ENCODE measurements around the gene MMP21.

The MMP21 gene

DNA sequence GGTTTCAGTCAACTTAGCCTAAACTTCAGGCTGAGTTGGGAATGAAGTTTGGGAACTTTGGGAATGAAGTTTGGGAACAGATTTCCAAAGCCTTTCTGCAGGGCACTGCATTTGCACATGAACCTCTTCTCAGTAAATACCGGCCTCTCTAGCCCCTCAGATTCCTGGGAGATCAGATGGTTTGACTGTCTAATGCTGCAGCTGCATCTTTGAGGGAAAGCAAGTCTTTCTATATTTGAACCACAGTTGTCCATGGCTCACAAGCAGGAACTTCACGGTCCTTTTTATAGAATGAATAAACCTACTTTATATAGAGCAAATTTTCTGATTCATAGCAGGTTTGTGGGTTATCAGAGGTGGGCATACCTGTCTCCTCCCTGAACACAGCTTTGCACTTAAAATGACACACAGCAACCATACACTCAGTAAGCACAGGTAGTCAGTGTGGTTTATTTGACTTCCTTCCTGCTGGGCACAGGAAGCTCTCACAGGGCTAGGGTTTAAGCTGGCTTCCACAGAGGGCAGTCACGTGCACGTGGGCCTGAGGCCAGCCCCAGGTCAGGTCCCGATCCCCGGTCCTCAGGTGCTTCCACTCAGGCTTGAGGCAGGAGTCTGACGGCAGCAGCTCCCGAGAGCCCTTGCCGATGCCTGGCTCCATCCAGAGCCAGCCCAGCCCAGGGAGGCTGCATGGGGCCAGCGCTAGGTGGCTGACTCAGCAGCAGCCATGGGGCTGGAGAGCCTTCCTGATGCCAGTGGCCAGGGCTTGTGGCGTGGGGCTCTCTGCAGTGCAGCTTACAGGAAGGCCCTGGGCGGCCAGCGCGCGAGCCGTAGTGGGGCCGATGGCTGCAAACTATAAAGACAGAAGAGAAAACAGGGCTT, 12.8 kb upstream of the MMP21 start:
- Histone ChIP-seq H3K4me3 (ENCODE audit: low read length) (no peak overlapping the region), H3K27me3 (ENCODE audit: control insufficient read depth, insufficient read depth, low read length) (no peaks in the 10 kb centered on the region), H3K9me3 (replicated peaks; ENCODE audit: low read length) (no peaks in the 10 kb centered on the region), H3K4me2 (ENCODE audit: low read length) (no peak overlapping the region), H3K9ac (ENCODE audit: low read depth, low read length) (no peak overlapping the region), H3K4me1 (ENCODE audit: control insufficient read depth, insufficient read depth, low read length) (no peaks in the 10 kb centered on the region), H3K36me3 (ENCODE audit: insufficient read depth, low read length) (peaks cover 21% of the 10 kb centered on the region)

DNA sequence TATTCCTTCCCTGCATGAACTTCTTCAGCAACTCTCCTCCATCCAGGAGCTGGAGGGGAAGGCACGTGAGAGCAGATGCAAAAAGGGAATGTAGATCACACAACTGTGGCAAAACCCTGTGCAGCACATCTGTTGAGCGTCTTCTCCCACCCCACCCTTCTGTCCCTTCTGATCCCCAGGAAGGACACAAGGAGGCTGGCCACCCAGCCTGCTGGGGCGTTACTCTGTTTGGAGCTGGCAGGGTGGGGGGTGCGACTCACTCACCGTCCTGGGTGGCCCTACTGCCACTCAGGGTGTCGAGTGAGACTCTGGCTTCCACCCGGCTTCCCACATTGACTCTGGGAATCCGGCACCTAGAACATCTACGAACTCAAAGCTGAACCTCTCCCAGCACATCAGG, 10.2 kb upstream of the MMP21 start:
- no peaks in the 10 kb centered on the region for H3K27me3 ChIP-seq (ENCODE audit: control insufficient read depth, insufficient read depth, low read length)
- H3K9ac ChIP-seq (ENCODE audit: low read depth, low read length): no peak overlapping the region
- no peak overlapping the region for H3K4me2 ChIP-seq (ENCODE audit: low read length)
- H3K4me3 ChIP-seq (ENCODE audit: low read length): no peak overlapping the region
- peaks cover 11% of the 10 kb centered on the region for H3K36me3 ChIP-seq (ENCODE audit: insufficient read depth, low read length)
- no peaks in the 10 kb centered on the region for H3K9me3 ChIP-seq (replicated peaks; ENCODE audit: low read length)
- H3K4me1 ChIP-seq (ENCODE audit: control insufficient read depth, insufficient read depth, low read length): no peaks in the 10 kb centered on the region

DNA sequence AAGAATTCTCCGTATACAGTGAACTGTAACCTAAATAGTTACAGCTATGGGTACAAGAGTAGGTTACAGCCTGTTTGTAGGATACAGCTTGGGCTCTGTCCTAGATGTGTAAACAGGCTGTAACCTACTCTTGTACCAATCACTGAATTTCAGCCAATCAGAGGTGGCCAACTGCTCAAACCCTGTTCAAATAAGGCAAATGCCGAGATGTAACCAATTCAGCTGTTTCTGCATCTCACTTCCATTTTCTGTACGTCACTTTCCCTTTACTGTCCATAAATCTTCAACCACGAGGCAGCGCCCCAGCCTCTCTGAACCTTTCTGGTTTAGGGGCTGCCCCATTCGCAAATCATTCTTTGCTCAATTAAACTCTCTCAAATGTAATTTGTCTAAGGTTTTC, 8.3 kb upstream of the MMP21 start:
- H3K9ac ChIP-seq (ENCODE audit: low read depth, low read length): no peak overlapping the region
- no peak overlapping the region for H3K4me2 ChIP-seq (ENCODE audit: low read length)
- peaks cover 11% of the 10 kb centered on the region for H3K36me3 ChIP-seq (ENCODE audit: insufficient read depth, low read length)
- H3K9me3 ChIP-seq (replicated peaks; ENCODE audit: low read length): no peaks in the 10 kb centered on the region
- no peaks in the 10 kb centered on the region for H3K27me3 ChIP-seq (ENCODE audit: control insufficient read depth, insufficient read depth, low read length)
- no peaks in the 10 kb centered on the region for H3K4me1 ChIP-seq (ENCODE audit: control insufficient read depth, insufficient read depth, low read length)
- H3K4me3 ChIP-seq (ENCODE audit: low read length): no peak overlapping the region

DNA sequence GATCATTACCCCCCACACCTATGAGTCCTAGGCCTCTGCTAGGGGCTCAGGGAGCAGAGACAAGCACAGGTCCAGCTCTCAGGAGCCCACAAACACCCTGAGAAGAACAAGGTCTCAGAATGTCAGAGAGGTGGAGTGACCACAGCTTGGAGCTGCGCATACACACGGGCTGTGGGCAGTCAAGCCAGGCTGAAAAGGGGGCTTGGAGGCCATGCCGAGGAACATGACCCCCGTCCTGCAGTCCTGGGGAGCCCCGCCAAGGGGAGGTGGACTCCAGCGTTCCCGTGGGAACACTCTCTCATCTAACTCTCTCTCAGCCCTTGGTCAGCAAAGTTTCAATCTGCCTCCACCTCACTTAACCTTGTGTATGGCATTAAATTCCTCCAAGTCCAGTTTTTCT, 7.8 kb upstream of the MMP21 start:
- no peaks in the 10 kb centered on the region for H3K27me3 ChIP-seq (ENCODE audit: control insufficient read depth, insufficient read depth, low read length)
- no peak overlapping the region for H3K9ac ChIP-seq (ENCODE audit: low read depth, low read length)
- H3K4me3 ChIP-seq (ENCODE audit: low read length): no peak overlapping the region
- H3K9me3 ChIP-seq (replicated peaks; ENCODE audit: low read length): no peaks in the 10 kb centered on the region
- no peaks in the 10 kb centered on the region for H3K4me1 ChIP-seq (ENCODE audit: control insufficient read depth, insufficient read depth, low read length)
- H3K36me3 ChIP-seq (ENCODE audit: insufficient read depth, low read length): peaks cover 7% of the 10 kb centered on the region
- H3K4me2 ChIP-seq (ENCODE audit: low read length): no peak overlapping the region

DNA sequence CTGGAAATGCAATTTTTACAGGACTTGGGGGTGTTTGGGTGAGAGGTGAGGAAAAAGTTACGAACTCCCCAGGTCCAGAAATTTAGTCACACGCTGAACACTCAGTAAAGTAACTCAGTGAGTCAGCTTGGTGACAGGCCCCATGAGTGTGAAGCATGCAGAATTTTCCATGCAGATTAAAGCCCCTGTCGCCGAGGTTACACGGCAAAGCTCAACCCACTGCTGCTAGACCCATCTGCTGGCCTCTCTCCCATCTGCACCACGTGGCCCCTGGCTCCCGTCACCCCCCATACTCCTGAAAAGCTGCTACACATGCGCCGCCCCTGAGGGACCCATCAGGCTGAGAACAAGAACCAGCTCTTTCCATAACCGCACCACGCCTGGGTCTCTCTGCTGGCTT, 7.0 kb upstream of the MMP21 start:
- Histone ChIP-seq H3K4me1 (ENCODE audit: control insufficient read depth, insufficient read depth, low read length) (no peaks in the 10 kb centered on the region), H3K4me2 (ENCODE audit: low read length) (no peak overlapping the region), H3K9ac (ENCODE audit: low read depth, low read length) (no peak overlapping the region), H3K27me3 (ENCODE audit: control insufficient read depth, insufficient read depth, low read length) (no peaks in the 10 kb centered on the region), H3K9me3 (replicated peaks; ENCODE audit: low read length) (no peaks in the 10 kb centered on the region), H3K36me3 (ENCODE audit: insufficient read depth, low read length) (no peaks in the 10 kb centered on the region), H3K4me3 (ENCODE audit: low read length) (no peak overlapping the region)

DNA sequence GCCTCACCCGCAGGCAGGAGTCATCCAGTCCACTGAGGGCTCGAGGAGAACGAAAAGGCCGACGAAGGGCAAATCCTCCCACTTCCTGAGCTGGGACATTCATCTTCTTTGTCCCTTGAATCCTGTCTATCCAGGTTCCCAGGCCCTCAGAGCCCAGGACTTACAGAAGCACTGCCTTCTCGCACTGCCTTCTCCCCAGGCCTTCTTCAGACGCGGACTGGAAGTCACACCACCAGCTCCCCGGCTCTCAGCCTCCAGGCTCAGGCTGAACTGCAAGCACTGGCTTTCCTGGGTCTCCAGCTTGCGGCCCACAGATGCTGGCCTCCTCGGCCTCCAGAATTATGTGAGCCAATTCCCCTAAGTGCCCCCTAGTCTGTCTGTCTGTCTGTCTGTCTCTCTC, 6.4 kb upstream of the MMP21 start:
- no peaks in the 10 kb centered on the region for H3K9me3 ChIP-seq (replicated peaks; ENCODE audit: low read length)
- H3K36me3 ChIP-seq (ENCODE audit: insufficient read depth, low read length): no peaks in the 10 kb centered on the region
- no peak overlapping the region for H3K9ac ChIP-seq (ENCODE audit: low read depth, low read length)
- H3K27me3 ChIP-seq (ENCODE audit: control insufficient read depth, insufficient read depth, low read length): no peaks in the 10 kb centered on the region
- H3K4me2 ChIP-seq (ENCODE audit: low read length): no peak overlapping the region
- no peak overlapping the region for H3K4me3 ChIP-seq (ENCODE audit: low read length)
- no peaks in the 10 kb centered on the region for H3K4me1 ChIP-seq (ENCODE audit: control insufficient read depth, insufficient read depth, low read length)

DNA sequence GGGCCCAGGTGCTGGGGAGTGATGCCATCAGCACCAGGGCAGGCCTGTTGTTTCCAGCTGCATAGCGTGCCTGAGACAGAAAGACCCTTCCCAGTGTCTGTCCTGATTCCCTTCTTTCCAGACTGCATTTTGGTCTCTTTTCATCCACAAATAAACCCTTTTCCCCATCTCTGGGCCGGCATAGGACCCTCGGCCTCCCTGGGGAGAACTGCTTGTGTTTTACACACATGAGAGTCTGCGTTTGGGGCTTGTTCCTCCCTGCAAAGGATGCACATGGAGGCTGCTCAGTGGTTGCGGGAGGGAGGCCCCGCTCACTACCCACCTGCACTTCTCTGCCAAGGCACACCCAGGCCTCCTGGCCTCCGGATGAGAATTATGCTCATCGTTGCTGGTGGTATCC, 5.8 kb upstream of the MMP21 start:
- H3K4me1 ChIP-seq (ENCODE audit: control insufficient read depth, insufficient read depth, low read length): no peaks in the 10 kb centered on the region
- H3K4me3 ChIP-seq (ENCODE audit: low read length): no peak overlapping the region
- no peaks in the 10 kb centered on the region for H3K9me3 ChIP-seq (replicated peaks; ENCODE audit: low read length)
- no peak overlapping the region for H3K9ac ChIP-seq (ENCODE audit: low read depth, low read length)
- H3K27me3 ChIP-seq (ENCODE audit: control insufficient read depth, insufficient read depth, low read length): no peaks in the 10 kb centered on the region
- no peak overlapping the region for H3K4me2 ChIP-seq (ENCODE audit: low read length)
- no peaks in the 10 kb centered on the region for H3K36me3 ChIP-seq (ENCODE audit: insufficient read depth, low read length)

DNA sequence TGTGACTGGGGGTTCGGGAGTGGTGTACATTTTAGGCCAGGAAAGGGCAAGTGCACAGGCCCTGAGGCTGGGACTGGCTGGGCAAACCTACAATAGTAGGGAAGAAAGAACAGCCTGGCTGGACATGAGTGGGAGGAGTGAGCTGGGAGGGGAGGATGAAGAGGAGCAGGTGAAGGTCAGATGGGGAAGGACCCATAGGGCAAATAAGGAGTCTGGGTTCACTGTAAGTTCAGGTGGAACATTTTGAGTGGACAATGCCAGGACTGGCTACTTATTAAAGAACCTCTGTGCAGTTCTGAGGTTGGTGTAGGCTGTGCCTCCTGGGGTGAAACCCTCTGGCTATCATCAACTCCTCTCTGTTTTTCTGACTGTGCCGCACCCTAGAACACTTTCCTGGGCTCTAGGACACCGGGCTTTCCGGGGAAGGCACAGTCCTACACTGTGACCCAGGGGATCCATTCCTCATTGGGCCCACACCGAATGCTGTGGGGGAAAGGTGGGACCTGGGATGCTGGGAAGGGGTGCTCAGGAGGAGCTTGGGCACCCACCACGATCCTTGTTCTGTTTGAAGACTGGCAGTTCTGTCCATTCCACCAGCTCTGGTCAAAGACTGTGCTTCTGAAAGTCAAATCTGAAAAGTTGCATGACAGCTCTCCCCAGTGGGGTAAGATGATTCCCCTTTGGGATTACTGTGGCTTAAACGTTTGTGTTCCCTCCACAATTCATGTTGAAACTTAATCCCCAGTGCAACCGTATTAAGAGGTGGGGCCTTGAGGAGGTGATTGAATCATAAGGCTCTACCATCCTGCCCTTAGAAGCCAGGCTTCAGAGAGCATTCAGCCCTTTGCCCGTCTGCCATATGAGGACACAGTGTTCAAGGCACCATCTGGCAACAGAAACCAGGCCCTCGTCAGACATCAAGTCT, 4.0 kb upstream of the MMP21 start:
- no peaks in the 10 kb centered on the region for H3K9me3 ChIP-seq (replicated peaks; ENCODE audit: low read length)
- no peaks in the 10 kb centered on the region for H3K27me3 ChIP-seq (ENCODE audit: control insufficient read depth, insufficient read depth, low read length)
- no peak overlapping the region for H3K4me3 ChIP-seq (ENCODE audit: low read length)
- no peaks in the 10 kb centered on the region for H3K4me1 ChIP-seq (ENCODE audit: control insufficient read depth, insufficient read depth, low read length)
- H3K9ac ChIP-seq (ENCODE audit: low read depth, low read length): no peak overlapping the region
- no peak overlapping the region for H3K4me2 ChIP-seq (ENCODE audit: low read length)
- no peaks in the 10 kb centered on the region for H3K36me3 ChIP-seq (ENCODE audit: insufficient read depth, low read length)

DNA sequence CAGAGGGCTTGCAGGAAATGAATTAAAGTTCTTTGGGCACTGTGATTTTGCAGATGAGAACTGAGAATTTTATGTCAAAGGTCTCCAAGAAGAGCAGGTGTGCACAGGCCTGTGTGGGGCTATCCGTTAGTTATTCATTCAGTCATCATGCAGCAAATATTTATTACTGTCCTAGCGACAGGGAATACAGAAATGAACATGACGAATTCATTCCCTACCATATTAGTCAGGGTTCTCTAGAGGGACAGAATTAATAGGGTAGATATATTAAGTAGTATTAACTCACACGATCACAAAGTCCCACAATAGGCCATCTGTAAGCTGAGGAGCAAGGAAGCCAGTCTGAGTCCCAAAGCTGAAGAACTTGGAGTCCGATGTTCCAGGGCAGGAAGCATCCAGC, 2.9 kb upstream of the MMP21 start:
- no peaks in the 10 kb centered on the region for H3K9me3 ChIP-seq (replicated peaks; ENCODE audit: low read length)
- H3K9ac ChIP-seq (ENCODE audit: low read depth, low read length): no peak overlapping the region
- H3K27me3 ChIP-seq (ENCODE audit: control insufficient read depth, insufficient read depth, low read length): no peaks in the 10 kb centered on the region
- no peak overlapping the region for H3K4me3 ChIP-seq (ENCODE audit: low read length)
- H3K36me3 ChIP-seq (ENCODE audit: insufficient read depth, low read length): no peaks in the 10 kb centered on the region
- H3K4me1 ChIP-seq (ENCODE audit: control insufficient read depth, insufficient read depth, low read length): no peaks in the 10 kb centered on the region
- H3K4me2 ChIP-seq (ENCODE audit: low read length): no peak overlapping the region

DNA sequence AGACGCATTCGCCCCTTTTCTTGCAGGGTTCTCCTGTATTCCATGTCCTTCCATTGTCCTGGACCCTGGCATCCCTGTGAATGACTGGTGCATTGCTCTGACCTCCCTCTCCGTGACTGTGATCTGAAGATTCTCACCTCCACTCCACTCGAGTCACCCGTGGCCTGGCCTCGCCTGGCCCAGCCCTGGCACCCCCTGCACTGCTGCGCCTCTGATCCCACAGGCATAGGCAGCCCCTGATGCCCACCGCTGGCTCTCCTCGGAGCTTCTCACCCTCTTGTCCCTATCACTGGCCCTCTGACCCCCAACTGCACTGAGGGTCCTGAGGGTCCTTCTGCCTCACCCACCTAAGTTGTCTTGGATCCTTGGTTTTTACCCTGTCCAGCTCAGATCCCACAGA, 2.2 kb upstream of the MMP21 start:
- Histone ChIP-seq H3K4me1 (ENCODE audit: control insufficient read depth, insufficient read depth, low read length) (no peaks in the 10 kb centered on the region), H3K36me3 (ENCODE audit: insufficient read depth, low read length) (no peaks in the 10 kb centered on the region), H3K4me2 (ENCODE audit: low read length) (no peak overlapping the region), H3K9ac (ENCODE audit: low read depth, low read length) (no peak overlapping the region), H3K4me3 (ENCODE audit: low read length) (no peak overlapping the region), H3K27me3 (ENCODE audit: control insufficient read depth, insufficient read depth, low read length) (no peaks in the 10 kb centered on the region), H3K9me3 (replicated peaks; ENCODE audit: low read length) (no peaks in the 10 kb centered on the region)

DNA sequence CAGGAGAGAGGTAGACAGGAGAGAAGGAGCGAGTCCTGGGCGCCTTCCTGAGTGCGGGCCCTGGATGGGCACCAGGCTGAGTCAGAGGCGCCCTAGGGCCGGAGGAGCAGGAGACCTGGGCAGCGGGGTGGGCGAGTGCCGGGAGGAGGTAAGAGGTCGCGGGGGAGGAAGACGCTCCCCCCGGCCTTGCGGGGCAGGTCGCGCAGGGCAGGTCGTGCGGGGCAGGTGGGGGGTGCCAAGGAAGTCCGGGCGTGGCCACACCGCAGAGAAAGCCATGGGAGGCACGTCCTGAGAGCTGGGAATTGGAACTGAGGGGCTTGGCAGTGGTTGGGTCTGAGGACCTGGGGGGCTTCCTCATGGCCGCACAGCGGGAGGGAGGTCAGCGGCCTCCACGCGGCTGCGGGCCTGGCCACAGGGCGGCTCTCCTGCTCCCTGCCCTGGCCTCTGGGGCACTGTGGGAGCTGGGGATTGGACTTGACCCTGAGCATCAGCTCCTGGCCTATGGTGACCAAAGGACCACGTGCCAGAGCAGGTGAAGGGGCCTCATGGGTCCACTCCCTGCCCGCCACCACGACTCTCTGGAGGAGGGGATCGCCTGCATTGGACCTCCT, 935 bp downstream of the MMP21 start:
- H3K27me3 ChIP-seq (ENCODE audit: control insufficient read depth, insufficient read depth, low read length): no peaks in the 10 kb centered on the region
- no peaks in the 10 kb centered on the region for H3K9me3 ChIP-seq (replicated peaks; ENCODE audit: low read length)
- no peak overlapping the region for H3K4me3 ChIP-seq (ENCODE audit: low read length)
- H3K9ac ChIP-seq (ENCODE audit: low read depth, low read length): no peak overlapping the region
- H3K36me3 ChIP-seq (ENCODE audit: insufficient read depth, low read length): no peaks in the 10 kb centered on the region
- H3K4me1 ChIP-seq (ENCODE audit: control insufficient read depth, insufficient read depth, low read length): no peaks in the 10 kb centered on the region
- H3K4me2 ChIP-seq (ENCODE audit: low read length): no peak overlapping the region

Measured in skeletal muscle satellite cell (primary cell).